ENCODE results near the gene GZF1. TPM values are rescaled to one million over a fixed set of nuclear protein-coding genes. Genes with fewer than 3 reads are reported as not detected.

The GZF1 gene
- total and polyA plus RNA-seq, 2 donors (not counting 1 experiment from before 2014, with no cell fraction given) = 12.5 to 49.0 TPM

GRCh38 chr20:23379772-23380171, 17.8 kb downstream of the GZF1 start:
- Histone ChIP-seq H3K79me2 (ENCODE audit: control insufficient read depth, insufficient read depth, low read length) (no peaks in the 10 kb centered on the region), H3K9ac (ENCODE audit: low read length) (no peak overlapping the region), H3K27me3 (replicated peaks in 1 of 4; ENCODE audit: control extremely low read depth in 1 of 4, control insufficient read depth in 3 of 4, insufficient read depth in 4 of 4, low read length in 3 of 4) (no peaks in the 10 kb centered on the region), H3K4me1 (ENCODE audit: control insufficient read depth in 2 of 2, insufficient read depth in 2 of 2, low read length in 2 of 2) (no peaks in the 10 kb centered on the region), H3K36me3 (replicated peaks in 1 of 2; ENCODE audit: control extremely low read depth in 1 of 2, control insufficient read depth in 1 of 2, extremely low read depth in 1 of 2, insufficient read depth in 2 of 2, low read length in 1 of 2) (peaks cover 3 to 41% of the 10 kb centered on the region in 2 experiments), H3K4me2 (replicated peaks; ENCODE audit: low read depth, low read length, poor library complexity, severe bottlenecking) (no peak overlapping the region), H3K9me3 (ENCODE audit: control extremely low read depth in 1 of 3, control insufficient read depth in 2 of 3, insufficient read depth in 1 of 3, low read length in 2 of 3) (peaks cover 0 to 5% (median 0%) of the 10 kb centered on the region in 3 donors), H3K4me3 (ENCODE audit: control extremely low read depth in 1 of 5, extremely low read depth in 1 of 5, insufficient read depth in 1 of 5, low read depth in 2 of 5, low read length in 4 of 5) (no peak overlapping the region), H3K27ac (ENCODE audit: low read length in 2 of 2) (no peak overlapping the region), H4K20me1 (ENCODE audit: control insufficient read depth, insufficient read depth, low read length, poor library complexity, severe bottlenecking) (no peaks in the 10 kb centered on the region), H2AFZ (ENCODE audit: insufficient read depth, low read depth, low read length, poor library complexity, severe bottlenecking) (no peak overlapping the region)
- Mint-ChIP-seq H3K9me3 (ENCODE audit: insufficient read depth) (no peaks in the 10 kb centered on the region), H3K27ac (no peak overlapping the region), H3K27me3 (no peaks in the 10 kb centered on the region), H3K4me3 (no peak overlapping the region), H3K4me1 (no peaks in the 10 kb centered on the region)
- POLR2A ChIA-PET = no interaction called here
- TF ChIP-seq CTCF (IDR thresholded peaks at IDR 0.05) = no peak
- no peak for TF ChIP-seq EZH2 (IDR thresholded peaks at IDR 0.05; ENCODE audit: borderline replicate concordance, insufficient read depth, low read depth, low read length, poor library complexity, severe bottlenecking)
- no peak for ATAC-seq (ENCODE audit: low read depth)
- CTCF ChIA-PET = no interaction called here
- intact Hi-C loops (cut with micrococcal nuclease) = no loop called here
- no peak for DNase-seq

GRCh38 chr20:23381876-23382275, 19.9 kb downstream of the GZF1 start:
- no peak overlapping the region for H2AFZ ChIP-seq (ENCODE audit: insufficient read depth, low read depth, low read length, poor library complexity, severe bottlenecking)
- no peaks in the 10 kb centered on the region for H3K9me3 Mint-ChIP-seq (ENCODE audit: insufficient read depth)
- no peaks in the 10 kb centered on the region for H3K27me3 ChIP-seq (replicated peaks in 1 of 4; ENCODE audit: control extremely low read depth in 1 of 4, control insufficient read depth in 3 of 4, insufficient read depth in 4 of 4, low read length in 3 of 4)
- H3K4me2 ChIP-seq (replicated peaks; ENCODE audit: low read depth, low read length, poor library complexity, severe bottlenecking) = no peak overlapping the region
- ChIA-PET POLR2A (no interaction called here), CTCF (interaction anchor here (1.7 kb wide), 1 partner anchor 10 kb away, joined by 3 read pairs; no protein-coding TSS in a partner anchor)
- H3K27me3 Mint-ChIP-seq = no peaks in the 10 kb centered on the region
- DNase-seq = no peak
- H4K20me1 ChIP-seq (ENCODE audit: control insufficient read depth, insufficient read depth, low read length, poor library complexity, severe bottlenecking) = no peaks in the 10 kb centered on the region
- no peak for ATAC-seq (ENCODE audit: low read depth)
- H3K27ac Mint-ChIP-seq = no peak overlapping the region
- H3K4me1 ChIP-seq (ENCODE audit: control insufficient read depth in 2 of 2, insufficient read depth in 2 of 2, low read length in 2 of 2) = no peaks in the 10 kb centered on the region
- H3K4me3 Mint-ChIP-seq = no peak overlapping the region
- no peaks in the 10 kb centered on the region for H3K4me1 Mint-ChIP-seq
- H3K9ac ChIP-seq (ENCODE audit: low read length) = no peak overlapping the region
- H3K4me3 ChIP-seq (ENCODE audit: control extremely low read depth in 1 of 5, extremely low read depth in 1 of 5, insufficient read depth in 1 of 5, low read depth in 2 of 5, low read length in 4 of 5) = no peak overlapping the region
- intact Hi-C loops (cut with micrococcal nuclease) = no loop called here
- H3K27ac ChIP-seq (ENCODE audit: low read length in 2 of 2) = no peak overlapping the region
- TF ChIP-seq CTCF (IDR thresholded peaks at IDR 0.05) (no peak), EZH2 (IDR thresholded peaks at IDR 0.05; ENCODE audit: borderline replicate concordance, insufficient read depth, low read depth, low read length, poor library complexity, severe bottlenecking) (no peak)
- peaks cover 0 to 28% of the 10 kb centered on the region in 2 experiments for H3K36me3 ChIP-seq (replicated peaks in 1 of 2; ENCODE audit: control extremely low read depth in 1 of 2, control insufficient read depth in 1 of 2, extremely low read depth in 1 of 2, insufficient read depth in 2 of 2, low read length in 1 of 2)
- H3K79me2 ChIP-seq (ENCODE audit: control insufficient read depth, insufficient read depth, low read length) = no peaks in the 10 kb centered on the region
- peaks cover 0 to 5% (median 0%) of the 10 kb centered on the region in 3 donors for H3K9me3 ChIP-seq (ENCODE audit: control extremely low read depth in 1 of 3, control insufficient read depth in 2 of 3, insufficient read depth in 1 of 3, low read length in 2 of 3)
